Middle frontal gyrus (tissue), 1 donor: Measurements from ENCODE around the gene IRX6.

Experiments
- DNase-seq: peaks from one replicate; pipeline ENCODE4 v3.0.0-alpha.2; 2015; ENCODE audit warnings: low spot score; ENCODE audit errors: extremely low spot score

Gene IRX6

DNA sequence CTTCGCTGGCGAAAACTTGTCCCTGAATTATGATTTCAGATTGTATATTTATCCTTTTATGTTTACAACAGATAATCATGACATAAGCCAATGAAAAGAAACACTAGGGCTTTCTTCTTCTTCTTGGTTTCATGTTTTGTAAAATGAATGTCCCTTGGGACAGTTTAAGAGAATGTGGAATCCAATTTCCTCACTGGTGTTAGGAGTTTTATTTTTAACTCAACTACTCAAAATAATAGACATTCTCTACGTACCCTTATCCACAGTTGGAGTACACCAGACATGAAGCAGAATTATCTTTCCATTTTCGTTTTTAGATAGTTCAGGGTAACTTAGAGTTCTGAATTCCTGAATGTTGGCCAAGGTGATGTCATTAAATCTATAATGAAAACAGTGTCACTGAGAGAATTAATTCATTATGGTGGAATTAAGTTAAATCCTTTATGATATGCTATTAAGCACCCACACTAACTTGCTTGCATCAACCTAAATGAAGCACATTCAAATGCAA lies 43.4 kb downstream of the IRX6 start:
- DNase-seq, result no peak

DNA sequence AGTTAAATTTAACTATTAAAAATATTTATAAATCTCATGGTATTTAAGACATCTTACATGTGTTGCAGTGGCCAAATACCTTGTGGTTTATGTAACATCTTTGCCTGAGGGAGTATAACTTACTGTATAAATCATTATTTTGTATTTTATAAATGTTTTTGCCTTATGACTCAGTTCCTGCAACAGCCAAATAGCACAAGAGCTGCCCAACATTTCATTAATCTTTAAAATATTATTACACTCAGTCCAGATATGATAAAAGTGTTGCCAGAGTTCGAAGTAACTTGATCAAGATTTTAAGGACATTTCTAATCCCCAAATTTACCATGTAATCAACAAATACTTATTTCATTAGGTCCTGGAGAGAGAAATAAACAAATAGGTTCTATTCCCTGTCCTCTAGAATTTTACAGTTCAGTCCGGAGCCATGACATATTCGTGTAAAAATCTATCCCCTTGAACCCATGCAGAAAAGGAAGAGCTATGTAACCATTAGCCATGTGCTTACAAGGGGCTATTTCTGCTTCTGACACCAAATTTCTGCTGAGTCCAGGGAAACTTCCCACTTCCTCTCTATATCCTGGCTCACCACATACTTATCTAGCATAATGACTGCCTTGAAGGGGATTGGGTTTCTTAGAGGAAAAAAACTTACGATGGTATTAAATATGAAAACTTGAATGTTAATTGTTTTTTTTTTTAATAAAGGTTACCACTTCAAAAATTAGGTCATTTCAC lies 44.0 kb downstream of the IRX6 start:
- no peak for DNase-seq

DNA sequence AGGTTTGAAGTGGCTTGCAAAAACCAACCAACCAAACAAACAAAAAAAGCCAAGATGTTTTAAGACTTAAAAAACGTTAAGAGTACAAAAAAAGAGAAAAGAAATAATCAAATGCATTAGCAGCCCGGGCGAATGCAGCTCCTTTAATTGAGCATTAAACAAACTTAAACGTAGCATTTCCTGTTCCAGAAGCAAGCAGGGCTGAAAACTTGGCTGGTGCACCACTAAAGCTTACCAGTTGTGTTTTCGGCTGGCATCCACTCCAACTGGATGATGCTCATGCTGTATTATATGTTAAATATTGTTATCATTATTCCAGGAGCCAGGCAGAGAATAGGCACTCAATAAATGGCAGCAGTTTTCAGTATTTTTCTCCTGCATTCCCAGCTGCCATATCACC lies 45.1 kb downstream of the IRX6 start:
- DNase-seq, result no peak

DNA sequence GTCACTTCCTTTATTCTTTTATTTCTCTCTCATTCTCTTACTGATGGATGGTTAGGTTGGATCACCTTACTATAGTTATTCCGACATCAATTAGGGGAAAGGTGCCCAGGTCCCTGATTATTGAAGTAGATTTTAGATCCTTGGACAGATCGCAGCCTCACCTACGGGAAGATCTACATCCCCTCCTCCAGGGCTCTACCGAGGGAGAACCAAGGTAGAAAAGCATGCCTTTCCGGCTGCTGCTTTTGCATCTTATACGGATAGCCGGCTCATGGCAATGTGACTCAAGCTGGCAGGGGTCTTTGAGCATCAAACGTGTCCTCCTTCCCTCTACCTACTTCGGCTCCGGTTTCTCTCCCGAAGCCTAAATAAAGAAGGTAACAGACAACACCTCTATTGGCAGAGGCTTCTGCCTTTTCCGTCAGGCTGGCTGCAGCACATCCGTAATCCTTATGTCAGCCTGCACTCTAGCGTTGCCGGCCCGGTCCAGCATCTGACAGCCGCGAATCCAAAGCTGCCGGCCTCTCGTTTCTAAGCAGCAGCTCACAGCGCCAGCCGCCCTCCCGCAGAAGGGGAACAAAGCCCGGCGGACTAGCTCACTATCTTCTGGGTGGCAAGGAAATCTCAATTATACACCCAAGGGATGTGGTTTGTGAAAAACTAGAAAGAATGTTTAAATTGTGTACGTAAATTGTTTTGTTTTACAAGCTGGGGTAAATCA lies 46.9 kb downstream of the IRX6 start:
- peak; percentile 68 for DNase-seq

DNA sequence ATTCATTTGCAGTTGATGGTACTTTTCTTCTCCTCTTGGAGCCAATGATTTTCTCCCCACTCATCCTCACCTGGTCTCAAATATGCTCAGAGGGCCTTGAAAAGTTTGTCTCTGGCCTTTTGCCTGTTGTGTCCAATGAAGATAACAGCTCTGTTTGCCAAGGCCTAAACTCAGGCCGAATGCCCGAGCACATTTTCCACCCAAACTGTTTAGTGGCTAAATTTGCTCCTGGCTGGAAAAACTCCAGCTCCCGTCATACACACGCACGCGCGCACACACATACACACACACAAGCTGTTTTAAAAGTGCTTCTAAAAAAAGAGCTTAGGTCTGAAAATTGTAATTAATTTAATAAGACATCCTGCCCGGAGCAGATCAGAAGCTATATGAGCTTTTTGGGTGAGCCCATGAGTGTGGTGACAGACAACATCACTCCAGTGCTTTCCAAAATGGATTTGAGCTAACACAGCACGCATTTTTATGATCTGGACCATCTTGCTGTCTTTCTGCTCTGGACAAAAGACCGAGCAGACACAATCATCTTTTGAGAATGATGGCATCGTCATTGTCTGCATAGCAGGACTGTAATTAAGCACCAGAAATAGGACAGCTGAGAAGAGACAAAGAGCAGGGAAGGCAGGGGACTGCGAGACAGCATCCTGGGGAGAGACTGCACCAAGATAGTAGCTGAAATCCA lies 48.9 kb downstream of the IRX6 start:
- DNase-seq, result no peak

DNA sequence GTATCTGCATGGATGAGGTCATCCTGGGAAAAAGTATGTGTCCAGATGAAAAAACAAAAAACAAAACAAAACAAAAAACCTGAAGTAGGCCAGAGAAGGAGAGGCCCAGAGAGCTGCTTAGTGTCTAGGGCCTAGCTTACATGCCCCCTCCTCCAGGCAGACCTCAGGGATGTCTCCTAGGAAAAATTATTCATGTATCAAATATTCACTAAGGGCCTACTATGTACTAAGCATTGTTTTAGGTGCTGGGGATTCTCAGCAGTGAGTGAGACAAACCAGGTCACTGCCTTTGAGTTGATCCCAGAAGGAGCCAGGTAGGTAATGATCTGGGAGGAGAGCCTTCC lies 49.5 kb downstream of the IRX6 start:
- no peak for DNase-seq

GRCh38 chr16:55376045-55376444 lies 52.0 kb downstream of the IRX6 start:
- DNase-seq, result no peak

DNA sequence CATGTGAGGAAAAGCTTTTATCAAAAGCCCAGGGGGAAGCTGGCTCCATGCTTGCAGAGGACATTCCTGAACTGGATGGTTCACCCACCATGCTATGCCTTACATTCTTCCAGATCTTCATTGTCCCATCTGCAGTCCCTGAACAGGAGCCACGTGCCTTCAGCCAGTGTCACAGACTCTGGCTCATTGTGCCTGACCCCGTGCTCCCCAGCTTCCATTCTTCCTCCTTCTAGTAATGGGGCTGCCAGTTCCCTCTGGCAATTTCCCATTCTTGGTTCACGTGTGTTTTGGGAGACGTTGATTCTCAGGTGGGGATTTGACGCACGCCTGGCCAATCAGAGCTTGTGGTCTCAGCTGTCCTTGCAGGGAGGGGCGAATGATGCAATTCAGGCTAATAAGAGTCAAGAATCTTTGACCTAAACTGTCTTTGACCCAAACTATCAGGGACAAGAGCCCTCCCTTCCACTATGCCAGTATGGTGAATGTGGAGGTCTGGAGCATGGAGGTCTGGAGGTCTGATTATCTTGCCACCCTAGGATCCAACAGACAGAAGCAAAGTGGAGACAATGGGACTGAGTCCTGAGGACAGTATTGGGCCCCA lies 52.7 kb downstream of the IRX6 start:
- DNase-seq, result no peak

DNA sequence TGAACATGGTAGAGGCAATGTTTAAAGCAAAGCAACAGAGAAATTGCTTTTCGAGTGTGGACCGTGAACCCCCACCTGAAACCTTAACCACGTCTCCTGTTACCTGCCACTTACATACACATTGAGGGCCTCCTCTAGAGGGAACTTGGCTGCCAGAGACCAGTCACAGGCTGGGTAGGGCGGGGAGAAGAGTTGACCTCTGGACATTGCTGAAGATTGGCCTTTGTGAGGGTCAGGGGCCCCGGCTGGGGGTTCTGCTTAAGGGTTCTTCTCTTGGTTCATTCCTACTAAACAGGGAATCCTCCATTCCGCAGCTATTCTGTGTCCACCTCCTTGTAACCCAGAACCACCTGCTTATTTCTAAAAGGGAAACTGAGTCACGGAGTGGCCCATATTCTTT lies 53.8 kb downstream of the IRX6 start:
- no peak for DNase-seq

DNA sequence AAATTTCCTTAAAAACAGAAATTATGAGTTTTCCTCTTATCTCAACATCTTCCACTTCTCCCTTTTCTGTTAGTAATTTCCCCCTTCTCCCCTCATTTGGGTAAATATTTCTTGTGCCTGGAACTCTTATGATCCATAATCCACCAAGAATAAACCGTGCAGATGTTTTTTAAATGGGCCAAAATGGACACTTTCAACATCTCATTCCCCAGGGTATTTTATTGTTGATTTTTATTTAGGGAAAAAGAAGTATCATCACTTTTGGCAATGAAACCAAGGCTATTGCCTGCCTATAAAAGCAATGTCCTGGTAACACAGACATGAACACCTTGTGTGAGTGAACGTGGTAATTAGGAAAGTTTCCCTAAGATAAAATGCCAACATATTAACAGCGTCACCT lies 54.6 kb downstream of the IRX6 start:
- no peak for DNase-seq

- DNase-seq, result no peak
Measured at GRCh38 chr16:55379371-55379770, 55.4 kb downstream of the IRX6 start.

DNA sequence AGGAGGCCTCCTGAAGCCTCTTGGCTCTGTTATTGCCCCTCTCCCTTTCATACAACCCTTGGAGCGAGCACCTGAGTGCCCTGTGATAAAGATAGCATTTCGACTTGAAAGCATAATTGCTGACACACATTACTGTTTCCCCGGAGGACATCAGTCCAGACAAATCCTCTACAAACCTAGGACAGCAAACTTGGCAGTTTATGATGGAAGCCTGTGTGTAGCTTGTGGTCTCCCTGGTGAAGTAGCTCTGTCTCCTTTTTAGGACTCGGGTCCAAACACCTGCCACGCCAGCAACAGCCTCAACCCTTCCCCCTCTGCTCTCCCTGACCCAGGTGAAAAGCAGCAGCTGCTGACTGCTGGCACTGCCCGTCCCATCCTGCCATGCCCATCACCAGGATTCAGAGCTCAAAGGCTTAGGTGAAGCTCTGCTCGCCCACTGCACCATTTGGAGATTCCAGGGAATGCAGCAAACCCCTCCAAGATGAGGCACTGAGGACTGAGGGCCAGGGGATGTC lies 55.9 kb downstream of the IRX6 start:
- no peak for DNase-seq
